HUES48 (cell line): ENCODE measurements around the gene SPINK6.

Source experiments
- H3K27ac ChIP-seq: one replicate; pipeline ENCODE4 v1.7.0; 2013; ENCODE audit warnings: low read depth, low read length, inconsistent platforms
- H3K27me3 ChIP-seq: 2 replicates; pipeline ENCODE4 v1.6.1; 2013; ENCODE audit warnings: mild to moderate bottlenecking, low read length; ENCODE audit not compliant: control insufficient read depth, insufficient read depth
- H3K36me3 ChIP-seq: 2 replicates; pipeline ENCODE4 v1.6.1; 2013; ENCODE audit warnings: low read length; ENCODE audit not compliant: control insufficient read depth, insufficient read depth
- H3K4me1 ChIP-seq: 2 replicates; pipeline ENCODE4 v1.6.1; 2013; ENCODE audit warnings: mild to moderate bottlenecking, low read length; ENCODE audit not compliant: control insufficient read depth, insufficient read depth
- H3K4me3 ChIP-seq: 2 replicates; pipeline ENCODE4 v1.5.1; 2013; ENCODE audit warnings: mild to moderate bottlenecking, low read depth, low read length
- H3K9ac ChIP-seq: 2 replicates; pipeline ENCODE4 v1.6.1; 2013; ENCODE audit warnings: mild to moderate bottlenecking, low read depth, low read length, moderate library complexity
- H3K9me3 ChIP-seq: 2 replicates; pipeline ENCODE4 v1.6.1; 2013; ENCODE audit warnings: low read length; ENCODE audit not compliant: control insufficient read depth, insufficient read depth

SPINK6 gene, protein sequence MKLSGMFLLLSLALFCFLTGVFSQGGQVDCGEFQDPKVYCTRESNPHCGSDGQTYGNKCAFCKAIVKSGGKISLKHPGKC

DNA sequence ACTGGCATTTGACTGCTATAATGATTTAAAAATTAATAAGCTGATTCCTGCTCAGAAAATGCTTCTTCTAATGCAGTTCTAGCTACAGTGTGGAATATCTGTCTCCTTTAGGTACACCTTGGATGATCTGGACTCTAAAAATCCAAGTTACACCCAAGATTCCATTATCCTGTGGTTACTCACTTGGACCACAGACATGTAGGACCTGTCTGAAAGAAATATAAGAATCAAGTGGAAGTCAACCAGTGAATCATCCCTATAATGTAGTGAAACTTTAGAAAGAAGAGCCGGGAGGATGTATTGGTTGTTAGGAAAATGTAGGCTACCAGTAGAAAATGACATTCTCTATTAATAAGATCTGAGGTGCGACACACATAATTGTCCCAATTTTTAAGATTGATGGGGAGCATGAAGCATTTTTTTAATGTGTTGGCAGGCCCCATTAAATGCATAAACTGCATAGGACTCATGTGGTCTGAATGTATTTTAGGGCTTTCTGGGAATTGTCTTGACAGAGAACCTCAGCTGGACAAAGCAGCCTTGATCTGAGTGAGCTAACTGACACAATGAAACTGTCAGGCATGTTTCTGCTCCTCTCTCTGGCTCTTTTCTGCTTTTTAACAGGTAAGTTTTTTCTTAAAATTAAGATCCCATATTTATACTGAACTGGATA, at the start of gene SPINK6:
Gene SPINK6, plus strand, starts transcription at position 512 of the 673 bp plus-strand sequence. Its CDS starts 55 bp downstream, at position 567.
- H3K9ac ChIP-seq, result no peak within 1 kb of the TSS
- no peaks in the 10 kb centered on the region for H3K9me3 ChIP-seq
- H3K27me3 ChIP-seq, result no peaks in the 10 kb centered on the region
- no peak within 1 kb of the TSS for H3K27ac ChIP-seq
- no peak within 1 kb of the TSS for H3K4me3 ChIP-seq
- H3K36me3 ChIP-seq, result no peaks in the 10 kb centered on the region
- H3K4me1 ChIP-seq, result peaks cover 5% of the 10 kb centered on the region

DNA sequence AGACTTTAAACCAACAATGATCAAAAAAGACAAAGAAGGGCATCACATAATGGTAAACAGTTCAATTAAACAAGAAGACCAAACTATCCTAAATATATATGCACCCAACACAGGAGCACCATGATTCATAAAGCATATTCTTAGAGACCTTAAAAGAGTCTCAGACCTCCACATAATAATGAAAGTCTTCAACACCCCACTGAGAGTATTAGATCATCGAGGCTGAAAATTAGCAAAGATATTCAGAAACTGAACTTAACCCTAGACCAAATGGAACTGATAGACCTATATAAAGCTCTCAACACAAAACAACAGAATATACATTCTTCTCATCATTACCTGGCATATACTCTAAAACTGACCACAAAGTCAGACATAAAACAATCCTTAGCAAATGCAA, 46.2 kb upstream of the SPINK6 start:
- Histone ChIP-seq H3K9me3 (no peaks in the 10 kb centered on the region; the same call in 1 of the 2 replicates), H3K4me1 (no peaks in the 10 kb centered on the region), H3K4me3 (no peak overlapping the region), H3K36me3 (no peaks in the 10 kb centered on the region), H3K27me3 (no peaks in the 10 kb centered on the region), H3K27ac (no peak overlapping the region), H3K9ac (no peak overlapping the region)

DNA sequence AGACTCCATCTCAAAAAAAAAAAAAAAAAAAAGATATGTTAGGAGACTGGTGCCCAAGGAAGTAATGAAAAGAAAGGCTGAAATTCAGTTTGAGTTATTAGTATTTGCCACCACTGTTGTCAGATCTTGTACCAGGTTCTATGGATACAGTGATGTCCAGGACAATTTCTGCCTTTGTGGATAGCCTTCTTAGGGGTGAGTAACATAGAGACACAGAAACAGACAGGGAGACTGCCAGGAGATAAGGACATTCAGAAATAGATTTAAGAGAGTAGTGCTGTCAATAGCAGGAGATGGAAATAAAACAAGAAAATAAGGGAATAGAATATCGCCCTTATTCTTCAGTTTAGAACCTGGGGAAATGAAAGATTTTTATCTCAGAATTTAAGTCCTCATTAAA, 40.8 kb upstream of the SPINK6 start:
- Histone ChIP-seq H3K27me3 (no peaks in the 10 kb centered on the region), H3K4me3 (no peak overlapping the region), H3K36me3 (no peaks in the 10 kb centered on the region), H3K27ac (no peak overlapping the region), H3K9ac (no peak overlapping the region), H3K4me1 (no peaks in the 10 kb centered on the region), H3K9me3 (no peaks in the 10 kb centered on the region)

DNA sequence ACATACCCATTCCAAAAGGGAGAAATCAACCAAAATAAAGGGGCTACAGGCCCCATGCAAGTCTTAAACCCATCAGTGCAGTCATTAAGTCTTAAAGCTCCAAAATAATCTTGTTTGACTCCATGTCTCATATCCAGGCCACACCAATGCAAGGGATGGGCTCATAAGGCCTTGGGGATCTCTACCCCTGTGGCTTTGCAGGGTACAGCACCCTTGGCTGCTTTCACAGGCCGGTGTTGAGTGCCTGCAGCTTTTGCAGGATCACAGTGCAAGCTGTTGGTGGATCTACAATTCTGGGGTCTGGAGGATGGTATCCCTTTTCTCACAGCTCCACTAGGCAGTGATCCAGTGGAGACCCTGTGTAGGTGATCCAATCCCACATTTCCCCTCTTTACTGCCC, 39.5 kb upstream of the SPINK6 start:
- Histone ChIP-seq H3K27ac (no peak overlapping the region), H3K36me3 (no peaks in the 10 kb centered on the region), H3K9me3 (no peaks in the 10 kb centered on the region), H3K9ac (no peak overlapping the region), H3K4me1 (no peaks in the 10 kb centered on the region), H3K4me3 (no peak overlapping the region), H3K27me3 (no peaks in the 10 kb centered on the region)

DNA sequence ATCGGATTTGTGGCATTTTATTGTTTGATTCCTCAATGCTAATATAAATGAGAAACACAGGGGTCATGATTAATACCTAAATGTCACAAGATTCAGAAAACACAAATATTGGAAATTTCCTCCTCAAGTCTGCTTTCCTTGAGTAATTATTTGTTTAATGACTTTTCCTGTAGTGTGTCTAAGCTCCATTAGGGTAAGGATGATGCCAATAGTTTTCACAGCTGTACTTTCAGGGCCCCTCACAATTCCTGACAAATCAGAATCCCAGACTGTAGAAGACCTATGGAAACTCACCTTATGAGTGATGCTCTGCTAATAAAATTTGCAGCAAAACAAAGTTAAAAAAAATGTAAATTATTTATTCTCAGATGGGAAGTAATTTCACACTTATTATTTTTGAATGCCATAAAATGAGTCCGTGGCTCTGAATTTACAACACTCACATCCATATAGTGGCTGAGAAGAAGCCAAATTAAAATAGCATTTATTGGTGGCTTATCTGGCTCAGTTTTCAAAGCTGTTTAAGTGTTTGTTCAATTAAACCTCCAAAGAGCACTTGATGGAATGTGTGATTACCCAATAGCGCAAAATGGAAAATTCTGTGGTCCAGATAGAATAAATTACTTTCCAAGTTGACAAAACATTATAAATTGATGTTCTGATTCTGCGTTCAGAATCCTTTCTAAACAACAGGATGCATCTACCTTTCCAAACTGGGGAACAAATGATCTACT, 36.1 kb upstream of the SPINK6 start:
- H3K9ac ChIP-seq, result no peak overlapping the region
- H3K27me3 ChIP-seq, result no peaks in the 10 kb centered on the region
- no peak overlapping the region for H3K4me3 ChIP-seq
- H3K36me3 ChIP-seq, result no peaks in the 10 kb centered on the region
- H3K27ac ChIP-seq, result no peak overlapping the region
- no peaks in the 10 kb centered on the region for H3K4me1 ChIP-seq
- no peaks in the 10 kb centered on the region for H3K9me3 ChIP-seq

DNA sequence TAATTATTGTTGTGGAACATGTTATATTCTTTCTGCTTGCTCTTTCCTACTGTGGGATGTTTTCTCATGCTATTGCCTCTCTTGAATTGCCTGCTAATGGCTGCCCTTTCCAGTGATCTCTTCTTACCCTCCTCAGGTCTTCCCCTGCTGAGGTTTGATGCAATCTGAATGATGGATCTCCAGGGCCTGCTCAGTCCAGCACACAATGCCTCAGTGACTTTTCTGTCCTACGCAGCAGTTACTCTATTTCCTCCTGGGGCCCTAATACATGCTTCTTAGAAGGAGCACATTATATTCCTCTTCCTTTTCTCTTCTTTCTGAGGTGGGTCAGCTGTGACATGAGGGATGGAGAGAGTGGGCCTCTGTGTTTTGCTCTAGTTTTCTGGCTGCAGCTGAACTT, 34.6 kb upstream of the SPINK6 start, which contains the start of gene SPINK14:
Gene SPINK14, plus strand, starts transcription at position 301 of the 400 bp plus-strand sequence. CDS start 1,187 bp downstream, outside the sequence.
- H3K4me3 ChIP-seq, result no peak within 1 kb of the TSS
- no peaks in the 10 kb centered on the region for H3K27me3 ChIP-seq
- H3K9ac ChIP-seq, result no peak within 1 kb of the TSS
- no peaks in the 10 kb centered on the region for H3K36me3 ChIP-seq
- no peaks in the 10 kb centered on the region for H3K9me3 ChIP-seq
- no peaks in the 10 kb centered on the region for H3K4me1 ChIP-seq
- no peak within 1 kb of the TSS for H3K27ac ChIP-seq

DNA sequence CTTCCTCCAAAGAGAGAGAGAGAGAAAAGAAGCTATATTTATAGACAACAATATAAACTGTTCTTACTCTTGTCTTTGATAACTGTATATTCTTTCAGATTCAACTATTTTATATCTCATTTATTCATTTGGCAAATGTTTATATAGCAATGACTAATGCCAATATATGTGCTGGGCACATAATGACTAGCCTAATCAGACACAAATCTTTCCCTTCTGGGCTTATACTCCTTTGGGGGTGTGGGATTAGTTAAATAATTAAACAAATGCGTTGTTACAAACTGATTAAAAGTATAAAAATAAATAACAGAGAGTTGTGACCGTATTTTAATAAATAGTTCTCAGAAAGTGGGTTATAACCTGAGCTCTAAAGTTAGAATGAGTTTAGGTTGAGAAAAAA, 30.5 kb upstream of the SPINK6 start:
- Histone ChIP-seq H3K4me3 (no peak overlapping the region), H3K9me3 (no peaks in the 10 kb centered on the region), H3K27ac (no peak overlapping the region), H3K36me3 (no peaks in the 10 kb centered on the region), H3K27me3 (no peaks in the 10 kb centered on the region), H3K4me1 (no peaks in the 10 kb centered on the region), H3K9ac (no peak overlapping the region)

DNA sequence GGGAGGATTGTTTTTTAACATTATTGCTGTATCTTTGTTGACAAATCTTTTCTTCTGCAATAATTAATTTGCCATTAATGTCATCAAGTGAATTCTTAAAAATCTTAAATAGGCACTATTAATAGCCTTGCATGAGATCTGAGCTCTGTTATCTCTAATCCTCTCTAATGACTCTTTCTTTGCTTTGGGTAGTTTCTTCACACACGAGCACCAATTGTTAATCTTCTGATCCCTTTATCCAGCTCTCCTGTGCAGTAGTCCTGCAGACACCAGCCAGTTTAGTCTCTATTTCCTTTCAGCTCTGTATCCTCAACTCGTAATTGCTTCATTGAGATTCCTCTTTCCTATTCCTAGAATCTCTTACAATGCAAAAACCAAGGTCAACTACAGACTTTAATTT, 26.4 kb upstream of the SPINK6 start:
- H3K4me1 ChIP-seq, result no peaks in the 10 kb centered on the region
- no peaks in the 10 kb centered on the region for H3K27me3 ChIP-seq
- H3K9ac ChIP-seq, result no peak overlapping the region
- no peak overlapping the region for H3K27ac ChIP-seq
- H3K36me3 ChIP-seq, result no peaks in the 10 kb centered on the region
- H3K9me3 ChIP-seq, result no peaks in the 10 kb centered on the region
- no peak overlapping the region for H3K4me3 ChIP-seq

DNA sequence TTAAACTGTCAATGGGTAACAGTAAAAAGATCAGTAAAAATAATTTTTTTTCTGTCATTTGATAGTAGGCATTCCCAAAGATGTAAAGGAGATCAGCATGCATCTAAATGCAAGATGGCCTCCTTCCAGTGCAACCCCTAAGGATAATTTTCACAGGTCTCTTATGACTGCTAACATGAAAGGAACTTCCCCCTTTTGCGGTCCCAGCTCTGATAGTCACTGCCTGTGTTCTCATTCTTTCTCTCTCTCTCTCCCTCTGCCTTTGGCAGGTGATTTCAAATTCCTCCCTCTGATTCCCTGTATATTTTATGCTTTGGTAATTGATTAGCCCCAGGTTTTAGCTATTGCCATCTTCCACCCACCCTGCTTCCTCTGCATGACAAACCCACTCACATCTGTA, 25.6 kb upstream of the SPINK6 start:
- Histone ChIP-seq H3K36me3 (no peaks in the 10 kb centered on the region), H3K27me3 (no peaks in the 10 kb centered on the region), H3K9me3 (no peaks in the 10 kb centered on the region), H3K9ac (no peak overlapping the region), H3K4me1 (no peaks in the 10 kb centered on the region), H3K4me3 (no peak overlapping the region), H3K27ac (no peak overlapping the region)

DNA sequence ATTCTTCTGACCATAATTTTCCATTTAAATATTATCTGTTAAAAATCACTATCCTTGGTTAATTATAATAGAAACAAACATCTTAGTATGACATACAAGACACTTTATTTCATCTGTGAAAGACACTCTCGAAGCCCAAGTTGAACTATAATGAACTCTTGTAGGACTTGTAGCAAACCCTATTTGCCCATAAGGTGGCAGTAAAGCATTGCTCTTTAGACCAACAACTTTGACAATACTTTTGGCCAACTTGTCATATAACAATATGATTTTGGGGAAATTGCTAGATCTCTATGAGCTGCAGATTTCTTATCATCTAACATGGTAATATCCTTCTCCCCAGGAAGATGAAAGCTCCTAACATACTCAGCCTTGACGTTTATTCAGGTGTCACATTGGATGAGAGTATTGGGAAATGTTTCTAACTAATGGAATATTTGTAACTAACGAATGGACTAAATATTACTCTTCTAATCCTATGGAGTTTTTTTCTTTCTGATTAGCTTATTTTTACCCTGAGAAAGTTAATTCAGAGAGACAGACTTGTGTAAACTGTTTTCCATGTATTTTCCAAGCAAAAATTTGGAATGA, 23.5 kb upstream of the SPINK6 start:
- no peaks in the 10 kb centered on the region for H3K4me1 ChIP-seq
- H3K9ac ChIP-seq, result no peak overlapping the region
- H3K27ac ChIP-seq, result no peak overlapping the region
- no peaks in the 10 kb centered on the region for H3K9me3 ChIP-seq
- H3K27me3 ChIP-seq, result no peaks in the 10 kb centered on the region
- H3K36me3 ChIP-seq, result no peaks in the 10 kb centered on the region
- H3K4me3 ChIP-seq, result no peak overlapping the region
